Endothelial cell of umbilical vein (primary cell): ENCODE data around the gene SLC25A13. TPM values are rescaled to one million over a fixed set of nuclear protein-coding genes. Genes with fewer than 3 reads are reported as not detected.
"Not testable (repeated sequence)": the region's sequence is repeated elsewhere in the genome, so short reads cannot be mapped to it uniquely, and the experiment has no call there.

ENCODE experiments used
- BruUV-seq: library from RNA; stranded (reverse); fragments of 400-500 nt; replicated peaks from 2 replicates; lab custom pipeline; 2021; lab: Mats Ljungman, UMichigan
- CTCF ChIA-PET: fragments of 300-600, 350-600 bp; sonication (Branson Sonifier 250); formaldehyde crosslinking; loops from one replicate; lab custom pipeline; 2021; ENCODE audit warnings: antibody characterized with exemption, inconsistent platforms; lab: Charles Lee
- POLR2A ChIA-PET: fragments of 300-600, 350-600 bp; sonication (Branson Sonifier 250); formaldehyde crosslinking; loops from one replicate; lab custom pipeline; 2021; ENCODE audit warnings: antibody characterized with exemption, inconsistent platforms; lab: Charles Lee
- DNase-seq: peaks from one replicate; pipeline ENCODE4 v3.0.0-alpha.2; 2011; ENCODE audit warnings: low read depth, low spot score
- FAIRE-seq: peaks from 2 replicates; lab custom pipeline; 2011; peaks lifted over from hg19 to GRCh38; lab: Jason Lieb, UNC
- H2AFZ ChIP-seq: 2 replicates; pipeline ENCODE4 v1.6.0; 2012; ENCODE audit warnings: low read depth, low read length, control low read depth, inconsistent platforms
- H3K27ac ChIP-seq: 2 replicates; pipeline ENCODE4 v1.5.1; 2011; ENCODE audit warnings: low read depth, mild to moderate bottlenecking, control low read depth, low read length, moderate library complexity; ENCODE audit not compliant: insufficient read depth
- H3K27me3 ChIP-seq, 2 experiments: 2 replicates each; pipeline versions ENCODE4 v1.6.0 to v1.6.1; 2011; ENCODE audit warnings: low read length in 2 of 2, mixed read lengths in 1 of 2; ENCODE audit not compliant: control insufficient read depth in 2 of 2, insufficient read depth in 2 of 2
- H3K36me3 ChIP-seq, 2 experiments: 2 replicates in 1 of 2; 3 replicates in 1 of 2; pipeline ENCODE4 v1.5.1; 2011; ENCODE audit warnings: low read length in 2 of 2, mild to moderate bottlenecking in 1 of 2, moderate library complexity in 1 of 2; ENCODE audit not compliant: control insufficient read depth in 2 of 2, insufficient read depth in 2 of 2; ENCODE audit errors: extremely low read depth in 1 of 2
- H3K4me1 ChIP-seq: 3 replicates; pipeline ENCODE4 v1.5.1; 2011; ENCODE audit warnings: mild to moderate bottlenecking, low read length; ENCODE audit not compliant: control insufficient read depth, insufficient read depth; ENCODE audit errors: extremely low read depth
- H3K4me2 ChIP-seq: 2 replicates; pipeline ENCODE4 v1.6.1; 2011; ENCODE audit warnings: low read length, control low read depth, mixed read lengths; ENCODE audit not compliant: insufficient read depth
- H3K4me3 ChIP-seq, 3 experiments: fragments of 200-600 bp in 1 of 3; sonication (generic), shearing (Covaris generic) in 1 of 3; replicated peaks in 1 of 3; 2 replicates each; pipeline ENCODE4 v1.5.1; 2011 to 2016; ENCODE audit warnings: control low read depth in 3 of 3, low read length in 3 of 3, mild to moderate bottlenecking in 2 of 3, inconsistent platforms in 1 of 3, low read depth in 1 of 3, moderate library complexity in 1 of 3; ENCODE audit not compliant: insufficient read depth in 1 of 3
- H3K79me2 ChIP-seq: 2 replicates; pipeline ENCODE4 v1.6.0; 2012; ENCODE audit warnings: low read length, inconsistent platforms; ENCODE audit not compliant: control insufficient read depth, insufficient read depth
- H3K9ac ChIP-seq: replicated peaks from 2 replicates; pipeline ENCODE3; 2011; ENCODE audit warnings: low read length, control low read depth; ENCODE audit not compliant: insufficient read depth; ENCODE audit errors: extremely low read depth
- H3K9me1 ChIP-seq: replicated peaks from 3 replicates; pipeline ENCODE4 v1.6.0; 2011; ENCODE audit warnings: mild to moderate bottlenecking, low read length; ENCODE audit not compliant: control insufficient read depth, insufficient read depth; ENCODE audit errors: extremely low read depth
- H3K9me3 ChIP-seq: replicated peaks from 2 replicates; pipeline ENCODE4 v1.5.1; 2012; ENCODE audit warnings: low read length, inconsistent platforms; ENCODE audit not compliant: control insufficient read depth, insufficient read depth
- H4K20me1 ChIP-seq: replicated peaks from 2 replicates; pipeline ENCODE3; 2011; ENCODE audit warnings: mild to moderate bottlenecking, low read length; ENCODE audit not compliant: control insufficient read depth, insufficient read depth; ENCODE audit errors: extremely low read depth
- EZH2 ChIP-seq: IDR thresholded peaks from 2 replicates; pipeline ENCODE4 v1.6.1; 2012; ENCODE audit warnings: borderline replicate concordance, low read depth, mild to moderate bottlenecking, moderate library complexity, low read length, inconsistent platforms; ENCODE audit not compliant: severe bottlenecking
- FOS ChIP-seq: IDR thresholded peaks from 2 replicates; pipeline ENCODE4 v1.6.1; 2011; ENCODE audit warnings: mild to moderate bottlenecking, low read length, moderate library complexity, borderline replicate concordance; ENCODE audit not compliant: insufficient read depth
- GATA2 ChIP-seq: IDR thresholded peaks from 2 replicates; pipeline ENCODE4 v1.7.0; 2011; ENCODE audit warnings: low read depth, mild to moderate bottlenecking, moderate library complexity, mixed read lengths, low read length; ENCODE audit not compliant: insufficient read length, insufficient read depth
- MAX ChIP-seq: IDR thresholded peaks from 2 replicates; pipeline ENCODE4 v1.6.1; 2011; ENCODE audit not compliant: insufficient read depth, insufficient read length
- MYC ChIP-seq: IDR thresholded peaks from one replicate; pipeline ENCODE4 v1.6.1; 2011; ENCODE audit warnings: mild to moderate bottlenecking, low read depth, low read length
- POLR2A ChIP-seq: IDR thresholded peaks from 2 replicates; pipeline ENCODE4 v1.6.1; 2012; ENCODE audit warnings: low read depth, mild to moderate bottlenecking, control low read depth, low read length
- POLR2AphosphoS5 ChIP-seq: IDR thresholded peaks from 2 replicates; pipeline ENCODE4 v1.6.1; 2012; ENCODE audit warnings: low read depth, mild to moderate bottlenecking, control low read depth, low read length, moderate library complexity; ENCODE audit not compliant: insufficient read depth
- dilution Hi-C: fragments of 300-500 bp; cut with MboI; formaldehyde crosslinking; loops from one replicate; pipeline ENCODE4 v1.15.0; 2019; ENCODE audit warnings: low sequenced_read_pairs; ENCODE audit not compliant: extremely low pct_ligation_motif_present
- intact Hi-C: fragments of 100-400 bp; cut with micrococcal nuclease; formaldehyde crosslinking; loops from one replicate; pipeline ENCODE4 v1.10.0; 2022
- polyA plus RNA-seq, 4 experiments: library from polyadenylated mRNA; depleted of rRNA in 3 of 4; stranded (reverse) in 3 of 4; unstranded in 1 of 4; fragments of >200 nt; gene quantifications; 2 replicates each; pipeline versions ENCODE4 v1.2.1 to v1.2.3, GENCODE V29; 2011 to 2012; ENCODE audit warnings: missing spikeins in 1 of 4
- total RNA-seq: library from RNA; stranded (reverse); gene quantifications from 2 replicates; pipeline ENCODE4 v1.2.3, GENCODE V29; 2021

Gene SLC25A13
- total and polyA plus RNA-seq, 2 donors (not counting 3 experiments of a cell fraction or from before 2014, with no cell fraction given) = 13.2 to 34.4 TPM

GRCh38 chr7:96361116-96361857, 39.4 kb upstream of the SLC25A13 start:
- intact Hi-C loops (no loop called here), dilution Hi-C loops (no loop called here)
- no peak for DNase-seq
- Histone ChIP-seq H3K9ac (no peak overlapping the region), H3K4me3 (no peak overlapping the region), H3K27ac (no peak overlapping the region), H3K36me3 (no peaks in the 10 kb centered on the region), H3K9me3 (no peaks in the 10 kb centered on the region), H3K4me2 (no peak overlapping the region), H3K79me2 (no peaks in the 10 kb centered on the region), H3K4me1 (no peaks in the 10 kb centered on the region), H4K20me1 (no peaks in the 10 kb centered on the region), H2AFZ (no peak overlapping the region), H3K9me1 (no peaks in the 10 kb centered on the region), H3K27me3 (no peaks in the 10 kb centered on the region)
- ChIA-PET CTCF (no interaction called here), POLR2A (no interaction called here)
- no peak for TF ChIP-seq GATA2
- no peak for TF ChIP-seq MYC
- no peak for TF ChIP-seq EZH2
- no TSS peak for BruUV-seq
- FAIRE-seq = no peak

GRCh38 chr7:96359876-96360275, 38.0 kb upstream of the SLC25A13 start:
- intact Hi-C loops (no loop called here), dilution Hi-C loops (no loop called here)
- Histone ChIP-seq H4K20me1 (no peaks in the 10 kb centered on the region), H3K4me2 (no peak overlapping the region), H3K27ac (no peak overlapping the region), H3K4me1 (no peaks in the 10 kb centered on the region), H3K9me3 (no peaks in the 10 kb centered on the region), H3K4me3 (no peak overlapping the region), H3K27me3 (no peaks in the 10 kb centered on the region), H2AFZ (no peak overlapping the region), H3K9ac (no peak overlapping the region), H3K9me1 (no peaks in the 10 kb centered on the region), H3K36me3 (no peaks in the 10 kb centered on the region), H3K79me2 (no peaks in the 10 kb centered on the region)
- TF ChIP-seq FOS (no peak), POLR2A (no peak), MYC (no peak), MAX (no peak), EZH2 (no peak), POLR2AphosphoS5 (no peak)
- FAIRE-seq (no peak), DNase-seq (no peak)
- ChIA-PET POLR2A (no interaction called here), CTCF (no interaction called here)
- no TSS peak for BruUV-seq

GRCh38 chr7:96358236-96358971, 36.5 kb upstream of the SLC25A13 start:
- H3K9me1 ChIP-seq, H3K4me2 ChIP-seq, H3K27me3 ChIP-seq, H3K79me2 ChIP-seq, H3K27ac ChIP-seq, POLR2A ChIA-PET, CTCF ChIA-PET, BruUV-seq, intact Hi-C loops, H3K9me3 ChIP-seq, H3K4me3 ChIP-seq, H3K4me1 ChIP-seq, dilution Hi-C loops, H3K9ac ChIP-seq, DNase-seq, H3K36me3 ChIP-seq, FAIRE-seq, H4K20me1 ChIP-seq, H2AFZ ChIP-seq: not testable (repeated sequence)
